Adrenal gland (tissue), 12 donors: ENCODE measurements around the gene CPTP. TPM values are rescaled to one million over a fixed set of nuclear protein-coding genes. Genes with fewer than 3 reads are reported as not detected.
A peak's percentile ranks its signal among the peaks of the same experiment; 100 is the strongest.

ENCODE experiments used
- DNase-seq, 7 donors: peaks; one replicate each; pipeline ENCODE4 v3.0.0-alpha.2; 2019 to 2020
- H3K27ac ChIP-seq, 5 donors: fragments of 200-600 bp; sonication (generic) in 4 of 5; 1 replicate in 3 of 5; 2 replicates in 2 of 5; pipeline versions ENCODE4 v1.5.1 to v1.8.0; 2016 to 2020; ENCODE audit warnings: mild to moderate bottlenecking in 1 of 5
- H3K27me3 ChIP-seq: fragments of 200-600 bp; 2 replicates; pipeline ENCODE4 v1.8.0; 2021
- H3K36me3 ChIP-seq, 2 donors: fragments of 200-600 bp; replicated peaks in 1 of 2; 1 replicate in 1 of 2; 2 replicates in 1 of 2; pipeline versions ENCODE4 v1.5.1 to v1.8.0; 2018 to 2022
- H3K4me1 ChIP-seq, 2 donors: fragments of 200-600 bp; replicated peaks in 1 of 2; 1 replicate in 1 of 2; 2 replicates in 1 of 2; pipeline versions ENCODE4 v1.5.1 to v1.8.0; 2018 to 2021
- H3K4me3 ChIP-seq, 4 donors: fragments of 200-600 bp; sonication (generic) in 3 of 4; one replicate each; pipeline ENCODE4 v1.5.1; 2016 to 2018
- H3K9me3 ChIP-seq, 3 donors: fragments of 200-600 bp; sonication (generic) in 1 of 3; replicated peaks in 1 of 3; 1 replicate in 2 of 3; 2 replicates in 1 of 3; pipeline versions ENCODE4 v1.5.1 to v1.8.0; 2016 to 2021
- CTCF ChIP-seq, 6 experiments: fragments of 450-650 bp in 4 of 6; fragments of 200-600 bp in 2 of 6; sonication (generic) in 1 of 6; IDR thresholded peaks; 1 replicate in 5 of 6; 2 replicates in 1 of 6; pipeline versions ENCODE4 v1.5.1 to v1.8.0; 2016 to 2021; ENCODE audit warnings: antibody characterized with exemption in 6 of 6, mild to moderate bottlenecking in 2 of 6, moderate library complexity in 1 of 6
- POLR2A ChIP-seq, 2 donors: fragments of 450-650 bp; IDR thresholded peaks; one replicate each; pipeline ENCODE4 v1.6.1; 2017; ENCODE audit warnings: antibody characterized with exemption in 2 of 2, mild to moderate bottlenecking in 2 of 2, moderate library complexity in 1 of 2
- WGBS, 4 donors: extraction: QIAGEN DNeasy Blood & Tissue Kit in 2 of 4; methylation state at CpG; one replicate each; pipeline versions ENCODE4 v1.1.5 to v1.1.7; 2013 to 2017; 5-methylcytosine and 5-hydroxymethylcytosine counted together
- intact Hi-C, 2 donors: fragments of 100-400 bp; cut with DNase I; formaldehyde crosslinking; loops; one replicate each; pipeline versions ENCODE4 v1.14.1 to v1.15.0; 2022 to 2023
- polyA plus RNA-seq, 3 donors: library from polyadenylated mRNA; stranded (reverse); fragments of 200-250 nt in 2 of 3; fragments of 350-450 nt in 1 of 3; fragmentation: Illumina TruSeq in 1 of 3; extraction: RNeasy Lipid Tissue Mini Kit (QIAGEN cat#74804) in 1 of 3; gene quantifications; one replicate each; pipeline ENCODE4 v1.2.3, GENCODE V29; 2013 to 2014
- total RNA-seq, 9 donors: library from RNA; depleted of rRNA in 4 of 9; stranded (reverse); fragments of >200 nt in 4 of 9; fragments of 120-200 nt in 1 of 9; fragmentation: NEBNext Ultra II Directional in 1 of 9; extraction: Animal tissue kit (Norgen Biotek cat#: 25700) in 1 of 9; gene quantifications; one replicate each; pipeline versions ENCODE4 v1.1.0 to v1.2.4, GENCODE V29; 2013 to 2023
- donor health status: healthy with polysubstance abuse.
- donor health status: Bipolar disorder and iron deficiency.
- donor health status: DM: yes; HTN: yes; CAD: no.
- donor health status: DM: no; HTN: no; CAD: no.
- donor health status: DM: no; HTN: no; CAD: no.
- donor health status: DM: yes; HTN: yes; CAD: no.

CPTP gene
- total and polyA plus RNA-seq, 12 donors, result 2.9 to 53.0 (median 29.0) TPM

GRCh38 chr1:1307261-1307922, 17.2 kb upstream of the CPTP start:
- Histone ChIP-seq H3K9me3 (no peaks in the 10 kb centered on the region), H3K27ac (peak overlapping the region in 4 of 5 donors; percentile 4 to 96 (median 87)), H3K36me3 (peaks cover 0 to 25% of the 10 kb centered on the region in 2 donors), H3K4me1 (peaks cover 40 to 45% of the 10 kb centered on the region in 2 donors), H3K4me3 (peak overlapping the region in 3 of 4 donors; percentile 32 to 97 (median 56)), H3K27me3 (no peaks in the 10 kb centered on the region)
- TF ChIP-seq POLR2A (IDR thresholded peaks at IDR 0.05) (peak; percentile 49 to 51), CTCF (IDR thresholded peaks at IDR 0.05) (no peak)
- DNase-seq, result peak in 4 of 7 donors; percentile 44 to 61 (median 48)
- WGBS, 4 donors, result 0 to 2% (median 1%) methylated on average over 10 to 80 of the region's 83 CpGs
- intact Hi-C loops, result no loop called here

DNA sequence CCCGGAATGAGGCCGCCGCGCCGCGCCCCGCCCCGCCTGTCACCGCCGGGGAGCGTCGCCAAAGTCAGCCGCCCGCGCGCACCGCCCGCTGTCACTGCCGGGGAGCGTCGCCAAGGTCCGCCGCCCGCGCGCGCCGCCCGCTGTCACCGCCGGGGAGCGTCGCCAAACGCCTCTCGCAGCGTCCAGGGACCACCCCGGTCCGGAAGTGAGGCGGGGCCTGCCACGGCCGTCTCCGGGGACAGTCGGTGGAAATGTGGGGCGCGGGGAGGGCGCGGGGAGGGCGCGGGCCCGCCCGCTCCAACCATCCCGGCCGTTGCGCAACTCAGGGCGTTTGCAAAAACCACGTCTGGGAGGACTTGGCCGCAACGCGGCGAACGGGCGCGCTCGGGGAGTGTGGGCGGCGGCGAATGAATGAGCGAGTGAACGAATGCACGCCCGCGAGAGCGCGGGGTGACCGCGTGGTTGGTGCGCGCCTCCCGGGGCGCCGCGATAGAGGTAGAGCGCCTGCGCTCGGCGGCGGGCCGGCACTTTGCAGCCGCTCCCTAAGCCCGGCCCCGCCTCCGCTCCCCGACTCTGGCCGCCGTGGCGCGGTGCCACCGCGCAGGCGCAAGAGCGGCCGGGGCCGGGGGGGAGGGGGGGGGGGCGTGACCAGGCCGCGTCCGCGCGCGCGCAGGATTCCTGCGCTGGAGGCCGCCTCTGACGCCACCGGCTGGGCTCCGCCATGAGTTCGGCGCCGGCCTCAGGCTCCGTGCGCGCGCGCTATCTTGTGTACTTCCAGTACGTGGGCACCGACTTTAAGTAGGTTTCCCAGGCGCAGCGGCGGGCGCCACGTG, 16.5 kb upstream of the CPTP start, which contains the start of the genes ACAP3 and PUSL1:
ACAP3 (minus strand) TSS at position 8 of the 833 bp plus-strand sequence. CDS start 115 bp downstream, outside the sequence.
PUSL1 (plus strand) TSS at position 675 of the 833 bp plus-strand sequence; CDS start at position 722, 47 bp downstream.
- intact Hi-C loops, result no loop called here
- 1% methylated on average over 105 to 122 of the region's 131 CpGs; no CpG with 5 or more reads in 2 of the 4 donors for WGBS, 4 donors
- peaks cover 40 to 45% of the 10 kb centered on the region in 2 donors for H3K4me1 ChIP-seq

GRCh38 chr1:1308756-1309250, 15.8 kb upstream of the CPTP start:
- WGBS, 4 donors, result 0% methylated on average over 10 to 66 of the region's 66 CpGs; no CpG with 5 or more reads in 1 of the 4 donors
- Histone ChIP-seq H3K36me3 (peaks cover 0 to 39% of the 10 kb centered on the region in 2 donors), H3K27ac (peak overlapping the region; percentile 53 to 97 (median 95)), H3K4me1 (peaks cover 40 to 45% of the 10 kb centered on the region in 2 donors), H3K4me3 (peak overlapping the region; percentile 62 to 97 (median 82)), H3K9me3 (no peaks in the 10 kb centered on the region), H3K27me3 (no peaks in the 10 kb centered on the region)
- DNase-seq, result no peak
- TF ChIP-seq POLR2A (IDR thresholded peaks at IDR 0.05), result no peak
- no peak for TF ChIP-seq CTCF (IDR thresholded peaks at IDR 0.05)
- intact Hi-C loops, result no loop called here

More for the DNA sequence above, 16.5 kb upstream of the CPTP start, which contains the start of the genes ACAP3 and PUSL1:
- H3K9me3 ChIP-seq, result no peaks in the 10 kb centered on the region
- TF ChIP-seq POLR2A (IDR thresholded peaks at IDR 0.05), result peak in 1 of 2 donors; percentile 53
- peak in 2 of 6 experiments; percentile 13 to 16 for TF ChIP-seq CTCF (IDR thresholded peaks at IDR 0.05)
- peak; percentile 85 to 93 (median 89) for DNase-seq
- peaks cover 0 to 32% of the 10 kb centered on the region in 2 donors for H3K36me3 ChIP-seq
- H3K4me3 ChIP-seq, result peak within 1 kb of the TSS; percentile 62 to 97 (median 82)
- peak within 1 kb of the TSS; percentile 79 to 97 (median 95) for H3K27ac ChIP-seq
- no peaks in the 10 kb centered on the region for H3K27me3 ChIP-seq
